GM19372 (cell line): Measurements from ENCODE around the gene CCDC51.
"Not testable (repeated sequence)": the region's sequence is repeated elsewhere in the genome, so short reads cannot be mapped to it uniquely, and the experiment has no call there.

Experiments used
- ATAC-seq: cut with Tn5 transposase; IDR thresholded peaks from one replicate; pipeline ENCODE4 v1.9.1; 2021; ENCODE audit warnings: mild to moderate bottlenecking, low read depth, moderate library complexity; ENCODE audit not compliant: unreplicated experiment

Gene CCDC51

GRCh38 chr3:48466386-48467109 lies 26.6 kb upstream of the CCDC51 start:
- ATAC-seq, result peak; percentile 16

- peak; percentile 74 for ATAC-seq
Observed at GRCh38 chr3:48465531-48466378, 25.8 kb upstream of the CCDC51 start.

- no peak for ATAC-seq
Observed at GRCh38 chr3:48465237-48465530, 25.3 kb upstream of the CCDC51 start.

- ATAC-seq, result no peak
Observed at GRCh38 chr3:48464713-48465221, 24.8 kb upstream of the CCDC51 start.

GRCh38 chr3:48463703-48464102 lies 23.8 kb upstream of the CCDC51 start:
- no peak for ATAC-seq

- ATAC-seq, result not testable (repeated sequence)
Observed at GRCh38 chr3:48461767-48462166, 21.8 kb upstream of the CCDC51 start.

- ATAC-seq, result no peak
Observed at GRCh38 chr3:48460517-48460902, 20.6 kb upstream of the CCDC51 start.

GRCh38 chr3:48459773-48460516 lies 20.0 kb upstream of the CCDC51 start:
- ATAC-seq, result no peak

GRCh38 chr3:48459331-48459730 lies 19.4 kb upstream of the CCDC51 start:
- ATAC-seq, result no peak

GRCh38 chr3:48456456-48456855 lies 16.5 kb upstream of the CCDC51 start:
- no peak for ATAC-seq

- ATAC-seq, result no peak
Observed at GRCh38 chr3:48451270-48451669, 11.4 kb upstream of the CCDC51 start.

- peak; percentile 90 for ATAC-seq
Observed at GRCh38 chr3:48446425-48447193, 6.7 kb upstream of the CCDC51 start, which contains the start of gene ATRIP. Gene ATRIP (plus strand): TSS chr3:48446737. CDS start chr3:48446846, 109 bp downstream.

GRCh38 chr3:48446043-48446424 lies 6.1 kb upstream of the CCDC51 start:
- no peak for ATAC-seq

- no peak for ATAC-seq
Observed at GRCh38 chr3:48445277-48445882, 5.5 kb upstream of the CCDC51 start.

GRCh38 chr3:48441940-48442339 lies 2.0 kb upstream of the CCDC51 start:
- no peak for ATAC-seq

GRCh38 chr3:48440590-48440958 lies 655 bp upstream of the CCDC51 start:
- ATAC-seq, result no peak

- ATAC-seq, result no peak
Observed at GRCh38 chr3:48437812-48438211, 2.1 kb downstream of the CCDC51 start.

- no peak for ATAC-seq
Observed at GRCh38 chr3:48436855-48437254, 3.1 kb downstream of the CCDC51 start.

GRCh38 chr3:48436477-48436787 lies 3.5 kb downstream of the CCDC51 start:
- no peak for ATAC-seq
